GM19035 (cell line): ENCODE data around the gene MYO1E.
A peak's percentile ranks its signal among the peaks of the same experiment; 100 is the strongest.
"Not testable (repeated sequence)": the region's sequence is repeated elsewhere in the genome, so short reads cannot be mapped to it uniquely, and the experiment has no call there.

Experiments used
- ATAC-seq: cut with Tn5 transposase; IDR thresholded peaks from one replicate; pipeline ENCODE4 v1.9.1; 2021; ENCODE audit not compliant: unreplicated experiment

MYO1E gene

GRCh38 chr15:59387196-59387878 is 14.7 kb upstream of the MYO1E start:
- ATAC-seq = not testable (repeated sequence)

GRCh38 chr15:59385171-59385570 is 12.5 kb upstream of the MYO1E start:
- no peak for ATAC-seq

GRCh38 chr15:59384507-59384906 is 11.8 kb upstream of the MYO1E start:
- ATAC-seq = no peak

GRCh38 chr15:59380902-59381610 is 8.4 kb upstream of the MYO1E start:
- no peak for ATAC-seq

GRCh38 chr15:59379531-59379930 is 6.9 kb upstream of the MYO1E start:
- ATAC-seq = no peak

- ATAC-seq = no peak
These were observed 6.2 kb upstream of the MYO1E start for GRCh38 chr15:59378855-59379254.

GRCh38 chr15:59377924-59378323 is 5.3 kb upstream of the MYO1E start:
- ATAC-seq = no peak

- no peak for ATAC-seq
These were observed 4.1 kb upstream of the MYO1E start for GRCh38 chr15:59376733-59377132.

- no peak for ATAC-seq
These were observed 544 bp upstream of the MYO1E start for GRCh38 chr15:59373215-59373614.

GRCh38 chr15:59371458-59372351 is 966 bp downstream of the MYO1E start:
- peak; percentile 23 for ATAC-seq

- ATAC-seq = no peak
These were observed 3.1 kb downstream of the MYO1E start for GRCh38 chr15:59369597-59369996.

- ATAC-seq = no peak
These were observed 5.6 kb downstream of the MYO1E start for GRCh38 chr15:59367022-59367451.

- ATAC-seq = no peak
These were observed 6.2 kb downstream of the MYO1E start for GRCh38 chr15:59366333-59367021.

GRCh38 chr15:59364248-59364647 is 8.4 kb downstream of the MYO1E start:
- ATAC-seq = no peak

- no peak for ATAC-seq
These were observed 10.3 kb downstream of the MYO1E start for GRCh38 chr15:59362331-59362730.

- ATAC-seq = no peak
These were observed 11.8 kb downstream of the MYO1E start for GRCh38 chr15:59360896-59361295.

GRCh38 chr15:59360305-59360704 is 12.4 kb downstream of the MYO1E start:
- no peak for ATAC-seq

GRCh38 chr15:59355730-59356129 is 16.9 kb downstream of the MYO1E start:
- ATAC-seq = no peak

- no peak for ATAC-seq
These were observed 18.1 kb downstream of the MYO1E start for GRCh38 chr15:59354417-59355031.

GRCh38 chr15:59353994-59354416 is 18.7 kb downstream of the MYO1E start:
- no peak for ATAC-seq

GRCh38 chr15:59352683-59353082 is 20.0 kb downstream of the MYO1E start:
- ATAC-seq = no peak
